Gastrocnemius medialis (tissue), 4 donors: Measurements from ENCODE around the gene TNRC6B.

Source experiments
- POLR2A ChIP-seq, 2 donors: fragments of 450-650 bp; IDR thresholded peaks; one replicate each; pipeline ENCODE4 v1.6.1; 2017; ENCODE audit warnings: antibody characterized with exemption in 2 of 2, mild to moderate bottlenecking in 2 of 2, moderate library complexity in 2 of 2
- TF ChIP-seq, protein P1 (sequence below), 5 experiments: fragments of 450-650 bp in 3 of 5; fragments of 200-600 bp in 2 of 5; sonication (generic) in 2 of 5; IDR thresholded peaks in 4 of 5; conservative IDR thresholded peaks in 1 of 5; 1 replicate in 4 of 5; 2 replicates in 1 of 5; pipeline ENCODE4 v1.5.1; 2016 to 2019; ENCODE audit warnings: antibody characterized with exemption in 5 of 5, mild to moderate bottlenecking in 3 of 5, moderate library complexity in 3 of 5

DNA sequence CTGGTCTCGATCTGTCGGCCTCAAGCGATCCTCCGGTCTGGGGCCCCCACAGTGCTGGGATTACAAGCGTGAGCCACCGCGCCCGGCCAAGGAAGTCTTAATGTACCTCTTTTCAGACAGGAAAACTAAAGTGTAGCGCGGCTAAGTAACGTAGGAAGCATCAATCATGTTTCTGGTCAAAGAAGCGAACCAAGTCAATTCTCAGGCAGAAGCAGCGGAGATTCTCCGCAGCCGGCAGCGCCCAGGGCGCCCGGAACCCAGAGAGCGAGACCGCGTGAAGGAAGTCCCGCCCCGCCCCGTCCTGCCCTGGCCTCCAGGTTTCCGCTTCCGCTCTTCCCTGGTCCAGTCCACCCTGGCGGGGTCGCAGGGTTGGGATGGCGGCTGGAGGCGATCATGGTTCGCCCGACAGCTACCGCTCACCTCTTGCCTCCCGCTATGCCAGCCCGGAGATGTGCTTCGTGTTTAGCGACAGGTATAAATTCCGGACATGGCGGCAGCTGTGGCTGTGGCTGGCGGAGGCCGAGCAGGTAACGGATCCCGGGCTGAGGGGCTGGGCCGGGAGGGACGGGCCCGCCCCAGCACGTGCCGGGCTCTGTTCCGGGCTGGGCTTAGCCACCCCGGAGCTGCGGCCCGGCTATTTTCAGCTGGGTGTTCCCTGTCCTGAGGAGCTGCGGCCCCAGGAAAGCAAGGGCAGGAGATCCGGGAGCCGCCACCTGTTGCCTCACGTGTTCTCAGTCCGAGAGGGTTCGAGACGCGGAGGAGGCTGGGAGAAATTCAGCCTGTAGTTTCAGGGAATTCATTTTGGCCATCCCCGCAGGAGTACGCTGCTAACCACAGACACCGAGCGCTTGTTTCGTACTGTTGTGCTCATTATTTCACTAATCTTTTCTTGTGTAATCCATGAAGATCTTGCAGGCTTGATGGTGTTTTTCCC, 168.7 kb downstream of the TNRC6B start, which contains the start of gene ADSL:
- TF ChIP-seq, protein P1, sequence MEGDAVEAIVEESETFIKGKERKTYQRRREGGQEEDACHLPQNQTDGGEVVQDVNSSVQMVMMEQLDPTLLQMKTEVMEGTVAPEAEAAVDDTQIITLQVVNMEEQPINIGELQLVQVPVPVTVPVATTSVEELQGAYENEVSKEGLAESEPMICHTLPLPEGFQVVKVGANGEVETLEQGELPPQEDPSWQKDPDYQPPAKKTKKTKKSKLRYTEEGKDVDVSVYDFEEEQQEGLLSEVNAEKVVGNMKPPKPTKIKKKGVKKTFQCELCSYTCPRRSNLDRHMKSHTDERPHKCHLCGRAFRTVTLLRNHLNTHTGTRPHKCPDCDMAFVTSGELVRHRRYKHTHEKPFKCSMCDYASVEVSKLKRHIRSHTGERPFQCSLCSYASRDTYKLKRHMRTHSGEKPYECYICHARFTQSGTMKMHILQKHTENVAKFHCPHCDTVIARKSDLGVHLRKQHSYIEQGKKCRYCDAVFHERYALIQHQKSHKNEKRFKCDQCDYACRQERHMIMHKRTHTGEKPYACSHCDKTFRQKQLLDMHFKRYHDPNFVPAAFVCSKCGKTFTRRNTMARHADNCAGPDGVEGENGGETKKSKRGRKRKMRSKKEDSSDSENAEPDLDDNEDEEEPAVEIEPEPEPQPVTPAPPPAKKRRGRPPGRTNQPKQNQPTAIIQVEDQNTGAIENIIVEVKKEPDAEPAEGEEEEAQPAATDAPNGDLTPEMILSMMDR (IDR thresholded peaks at IDR 0.05 in 4 of 5, conservative IDR thresholded peaks at IDR 0.05 in 1 of 5) = peak in 3 of 5 experiments; percentile 7 to 38 (median 29)
- peak; percentile 98 to 99 for TF ChIP-seq POLR2A (IDR thresholded peaks at IDR 0.05)
